AG04450 (cell line): ENCODE measurements around the gene SORCS2. TPM values are rescaled to one million over a fixed set of nuclear protein-coding genes. Genes with fewer than 3 reads are reported as not detected.

Source experiments
- CTCF ChIA-PET: fragments of 300-600, 350-600 bp; formaldehyde crosslinking; extraction: SDS; loops from one replicate; lab custom pipeline; 2022; ENCODE audit warnings: antibody characterized with exemption, inconsistent platforms; lab: Charles Lee
- POLR2A ChIA-PET: fragments of 350-600 bp; formaldehyde crosslinking; extraction: SDS; loops from one replicate; lab custom pipeline; 2021; ENCODE audit warnings: antibody characterized with exemption, inconsistent platforms; lab: Yijun Ruan, JAX
- DNase-seq: peaks from one replicate; pipeline ENCODE4 v3.0.0-alpha.2; 2011; ENCODE audit warnings: low read depth, low spot score
- H3K27ac ChIP-seq: one replicate; pipeline ENCODE4 v1.5.1; 2012; ENCODE audit warnings: low read depth, low read length, control low read depth
- H3K27me3 ChIP-seq: one replicate; pipeline ENCODE4 v1.6.0; 2012; ENCODE audit warnings: low read length; ENCODE audit not compliant: control insufficient read depth, insufficient read depth
- H3K4me3 ChIP-seq: 2 replicates; pipeline ENCODE4 v1.5.1; 2011; ENCODE audit warnings: mild to moderate bottlenecking, low read depth, low read length, control low read depth
- H3K9me3 ChIP-seq: 2 replicates; pipeline ENCODE4 v1.5.1; 2012; ENCODE audit warnings: low read length; ENCODE audit not compliant: control insufficient read depth, insufficient read depth
- CTCF ChIP-seq: IDR thresholded peaks from 2 replicates; pipeline ENCODE4 v1.5.1; 2011; ENCODE audit warnings: low read depth, low read length, control low read depth, inconsistent platforms
- polyA plus RNA-seq: library from polyadenylated mRNA; depleted of rRNA; stranded (reverse); fragments of >200 nt; gene quantifications from 2 replicates; pipeline ENCODE4 v1.2.3, GENCODE V29; 2011

Gene SORCS2
- polyA plus RNA-seq, 1 experiment = 0.29 TPM

DNA sequence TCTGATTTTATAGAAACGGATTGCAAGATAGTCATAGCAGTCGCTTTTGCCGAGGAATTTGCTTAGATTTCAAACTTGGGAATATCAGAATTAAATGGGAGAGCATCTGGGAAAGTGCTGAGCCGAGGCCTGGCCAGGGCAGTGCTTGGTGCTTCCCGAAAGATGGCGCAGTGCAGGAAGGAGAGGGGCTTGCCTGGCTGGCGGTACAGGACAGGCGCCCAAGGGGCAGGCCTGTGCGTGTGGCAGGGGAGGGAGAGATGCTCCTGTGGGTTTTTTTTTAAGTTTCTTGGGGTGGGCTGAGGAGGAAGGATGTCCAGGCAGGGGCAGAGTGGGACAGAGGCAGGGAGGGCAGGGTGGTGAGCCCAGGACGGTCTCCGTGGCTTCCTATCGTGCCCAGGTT, 506.2 kb downstream of the SORCS2 start:
- ChIA-PET CTCF (interaction anchor here (3.1 kb wide), 1 partner anchor 22 kb away, joined by 8 read pairs; no protein-coding TSS in a partner anchor), POLR2A (no interaction called here)
- Histone ChIP-seq H3K27ac (no peak overlapping the region), H3K27me3 (peaks cover 22% of the 10 kb centered on the region), H3K9me3 (no peaks in the 10 kb centered on the region; the same call in 1 of the 2 replicates), H3K4me3 (no peak overlapping the region)
- TF ChIP-seq CTCF = peak; percentile 41; the same call in 1 of the 2 replicates
- DNase-seq = no peak

- H3K4me3 ChIP-seq = no peak overlapping the region
- ChIA-PET CTCF (no interaction called here), POLR2A (no interaction called here)
- H3K27me3 ChIP-seq = peaks cover 20% of the 10 kb centered on the region
- peak; percentile 51 for DNase-seq
- H3K27ac ChIP-seq = peak overlapping the region; percentile 52
- no peak for TF ChIP-seq CTCF
- H3K9me3 ChIP-seq = no peaks in the 10 kb centered on the region; the same call in 1 of the 2 replicates
Measured at GRCh38 chr4:7699031-7699430, 506.7 kb downstream of the SORCS2 start.

GRCh38 chr4:7699825-7700224, 507.5 kb downstream of the SORCS2 start:
- no peak for DNase-seq
- Histone ChIP-seq H3K27ac (no peak overlapping the region), H3K27me3 (peaks cover 15% of the 10 kb centered on the region), H3K9me3 (no peaks in the 10 kb centered on the region; the same call in 1 of the 2 replicates), H3K4me3 (no peak overlapping the region)
- TF ChIP-seq CTCF = no peak
- ChIA-PET POLR2A (no interaction called here), CTCF (no interaction called here)

DNA sequence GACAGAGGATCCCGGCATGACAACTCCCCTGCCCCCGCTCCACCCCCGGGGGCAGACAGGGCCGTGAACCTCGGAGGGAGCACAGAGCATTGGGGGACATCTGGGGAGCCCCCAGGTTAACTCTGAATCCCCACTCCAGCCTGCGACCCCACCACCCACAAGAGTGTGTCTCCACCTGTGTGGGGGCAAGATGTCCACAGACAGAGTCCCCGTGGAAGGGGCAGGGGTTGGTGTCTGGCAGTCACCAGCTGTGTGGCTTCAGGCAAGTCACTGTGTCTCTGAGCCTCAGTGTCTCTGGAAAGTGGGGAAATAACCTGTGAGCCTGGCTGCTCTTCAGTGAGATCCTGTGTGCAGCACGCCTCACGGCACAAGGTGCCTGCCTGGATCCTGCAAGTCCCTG, 508.3 kb downstream of the SORCS2 start:
- Histone ChIP-seq H3K27me3 (peaks cover 15% of the 10 kb centered on the region), H3K27ac (no peak overlapping the region), H3K4me3 (no peak overlapping the region), H3K9me3 (no peaks in the 10 kb centered on the region; the same call in 1 of the 2 replicates)
- DNase-seq = no peak
- ChIA-PET POLR2A (no interaction called here), CTCF (no interaction called here)
- no peak for TF ChIP-seq CTCF

DNA sequence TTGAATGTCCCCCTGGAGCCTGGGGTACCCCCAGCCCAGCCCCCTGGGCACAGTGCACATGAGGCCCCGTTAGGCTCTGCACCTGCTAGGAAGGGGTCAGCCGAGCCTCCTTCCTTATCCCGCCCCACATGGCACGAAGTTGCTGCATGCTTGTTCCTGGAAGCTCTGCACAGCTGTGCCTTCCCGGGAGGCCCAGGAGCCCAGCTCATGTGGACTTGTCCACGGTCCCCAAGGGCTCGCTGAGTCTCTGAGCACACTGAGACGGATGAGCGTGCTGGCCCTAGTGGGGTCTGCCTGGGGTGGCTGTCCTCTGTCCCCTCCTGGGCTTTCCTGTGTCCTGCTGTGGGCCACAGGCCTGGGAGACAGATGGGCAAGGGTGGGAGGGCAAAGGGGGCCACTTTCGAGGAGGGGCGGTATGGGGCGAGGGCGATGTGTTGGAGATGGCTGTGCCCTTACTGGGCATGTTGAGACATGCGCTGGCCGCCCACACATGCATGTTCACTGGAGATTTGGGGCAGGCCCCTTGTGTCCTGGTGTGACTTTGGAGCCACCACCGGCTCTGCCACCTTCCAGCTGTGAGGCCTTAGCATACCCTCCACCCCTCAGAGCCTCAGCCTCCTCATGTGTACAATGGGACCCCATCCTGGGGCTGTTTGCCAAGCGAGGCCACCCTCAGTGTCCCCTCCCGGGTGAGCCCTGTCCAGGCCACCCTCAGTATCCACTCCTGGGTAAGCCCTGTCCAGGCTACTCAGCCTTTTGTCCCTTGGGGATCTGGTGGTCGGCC, 509.7 kb downstream of the SORCS2 start:
- peaks cover 8% of the 10 kb centered on the region for H3K27me3 ChIP-seq
- no peak for DNase-seq
- ChIA-PET CTCF (no interaction called here), POLR2A (no interaction called here)
- no peak for TF ChIP-seq CTCF
- no peaks in the 10 kb centered on the region; the same call in 1 of the 2 replicates for H3K9me3 ChIP-seq
- no peak overlapping the region for H3K27ac ChIP-seq
- no peak overlapping the region for H3K4me3 ChIP-seq
